ENCODE data around the gene ITPR1. TPM values are rescaled to one million over a fixed set of nuclear protein-coding genes. Genes with fewer than 3 reads are reported as not detected.

The ITPR1 gene
- polyA plus RNA-seq, 2 of the 4 experiments (the other 2 are of a cell fraction): 2.8 to 9.6 TPM

- H3K4me2 ChIP-seq: no peak overlapping the region
- WGBS (ENCODE audit: missing lambda C conversion rate): 85% methylated on average over 3 of the region's 3 CpGs
- H3K4me3 ChIP-seq: no peak overlapping the region
- H3K9me3 ChIP-seq: no peaks in the 10 kb centered on the region
- DNase-seq (ENCODE audit: low read depth in 1 of 2, low spot score in 1 of 2) (no peak), ATAC-seq (no peak), FAIRE-seq (no peak)
- no peak for TF ChIP-seq ZNF302 (CRISPR knock-in tag; IDR thresholded peaks at IDR 0.05)
- TF ChIP-seq HOXB13 (CRISPR knock-in tag; IDR thresholded peaks at IDR 0.05; ENCODE audit: low read depth): no peak
- no peak for TF ChIP-seq MAZ (IDR thresholded peaks at IDR 0.05; ENCODE audit: borderline replicate concordance, low read depth, low read length)
- no peak for TF ChIP-seq RARB (CRISPR knock-in tag; IDR thresholded peaks at IDR 0.05)
- TF ChIP-seq MAX (IDR thresholded peaks at IDR 0.05): no peak
- TF ChIP-seq KDM1A (IDR thresholded peaks at IDR 0.05; ENCODE audit: low read depth): no peak
- TF ChIP-seq SMC3 (IDR thresholded peaks at IDR 0.05): no peak
- TF ChIP-seq HEYL (CRISPR knock-in tag; IDR thresholded peaks at IDR 0.05): no peak
- no peak for TF ChIP-seq ATOH8 (CRISPR knock-in tag; IDR thresholded peaks at IDR 0.05; ENCODE audit: low read depth)
- no peak for TF ChIP-seq POLR2A (IDR thresholded peaks at IDR 0.05; ENCODE audit: low read length)
- no peak for TF ChIP-seq EP300 (IDR thresholded peaks at IDR 0.05)
- no peak for TF ChIP-seq CBX2 (IDR thresholded peaks at IDR 0.05; ENCODE audit: borderline replicate concordance, low read depth)
- no peak for TF ChIP-seq GATA3 (IDR thresholded peaks at IDR 0.05; ENCODE audit: borderline replicate concordance)
- TF ChIP-seq FOXS1 (CRISPR knock-in tag; IDR thresholded peaks at IDR 0.05): no peak
- TF ChIP-seq ESRRA (IDR thresholded peaks at IDR 0.05; ENCODE audit: borderline replicate concordance, low read length): no peak
- no peak for TF ChIP-seq RAD21 (conservative IDR thresholded peaks at IDR 0.05 in 1 of 2, IDR thresholded peaks at IDR 0.05 in 1 of 2)
- H3K4me1 ChIP-seq: no peaks in the 10 kb centered on the region
- POLR2A ChIA-PET: no interaction called here
- H3K27ac ChIP-seq: no peak overlapping the region
- CTCF ChIA-PET: no interaction called here
These were observed 352.7 kb downstream of the ITPR1 start for GRCh38 chr3:4845882-4846281.

GRCh38 chr3:4846543-4846942 lies 353.4 kb downstream of the ITPR1 start:
- Histone ChIP-seq H3K4me3 (no peak overlapping the region), H3K27ac (no peak overlapping the region), H3K4me2 (no peak overlapping the region), H3K4me1 (no peaks in the 10 kb centered on the region), H3K9me3 (no peaks in the 10 kb centered on the region)
- WGBS (ENCODE audit: missing lambda C conversion rate): 88% methylated on average over 4 of the region's 4 CpGs
- ATAC-seq (no peak), DNase-seq (ENCODE audit: low read depth in 1 of 2, low spot score in 1 of 2) (no peak), FAIRE-seq (no peak)
- peak; percentile 11 to 18; a peak in 1 of 4 replicates for TF ChIP-seq CEBPB (IDR thresholded peaks at IDR 0.05)
- no peak for TF ChIP-seq POLR2AphosphoS2 (conservative IDR thresholded peaks at IDR 0.05; ENCODE audit: low read length)
- no peak for TF ChIP-seq ELK1 (IDR thresholded peaks at IDR 0.05; ENCODE audit: low read depth, low read length)
- CTCF ChIA-PET: interaction anchor here (1.3 to 1.7 kb wide), 2 partner anchors 126 to 133 kb away, joined by 4 to 5 read pairs; partner anchors contain the start of gene BHLHE40
- POLR2A ChIA-PET: no interaction called here

GRCh38 chr3:4848176-4848825 lies 355.2 kb downstream of the ITPR1 start:
- Histone ChIP-seq H3K9me3 (no peaks in the 10 kb centered on the region), H3K4me2 (no peak overlapping the region), H3K27ac (no peak overlapping the region), H3K4me1 (no peaks in the 10 kb centered on the region), H3K4me3 (no peak overlapping the region)
- no peak for DNase-seq (ENCODE audit: low read depth in 1 of 2, low spot score in 1 of 2)
- no peak for FAIRE-seq
- CTCF ChIA-PET: interaction anchor here (1.5 kb wide), 1 partner anchor 128 kb away, joined by 3 read pairs; no protein-coding TSS in a partner anchor
- TF ChIP-seq SMC3 (IDR thresholded peaks at IDR 0.05) (no peak), RAD21 (conservative IDR thresholded peaks at IDR 0.05 in 1 of 2, IDR thresholded peaks at IDR 0.05 in 1 of 2) (no peak), GATA3 (IDR thresholded peaks at IDR 0.05; ENCODE audit: borderline replicate concordance) (no peak), HDAC2 (IDR thresholded peaks at IDR 0.05) (no peak), HOXA7 (CRISPR knock-in tag; IDR thresholded peaks at IDR 0.05) (no peak), ZC3H11A (IDR thresholded peaks at IDR 0.05) (no peak), RNF2 (IDR thresholded peaks at IDR 0.05; ENCODE audit: borderline replicate concordance, low read depth) (no peak), EP300 (IDR thresholded peaks at IDR 0.05) (no peak), MAX (IDR thresholded peaks at IDR 0.05) (no peak), RCOR1 (IDR thresholded peaks at IDR 0.05; ENCODE audit: low read depth, low read length) (no peak)
- POLR2A ChIA-PET: interaction anchor here (0.6 kb wide), 1 partner anchor 155 kb away, joined by 6 read pairs; no protein-coding TSS in a partner anchor
- 68% methylated on average over 6 of the region's 6 CpGs for WGBS (ENCODE audit: missing lambda C conversion rate)
- no peak for ATAC-seq
